Hematopoietic multipotent progenitor cell treated with erythropoietin and hydrocortisone succinate and interleukin-3 and kit ligand, for 8 days (in vitro differentiated cells): Measurements from ENCODE around the gene RAP1B.
A peak's percentile ranks its signal among the peaks of the same experiment; 100 is the strongest.
"Not testable (repeated sequence)": the region's sequence is repeated elsewhere in the genome, so short reads cannot be mapped to it uniquely, and the experiment has no call there.

Experiments
- DNase-seq: peaks from one replicate; pipeline ENCODE4 v3.0.0-alpha.2; 2015

The RAP1B gene

GRCh38 chr12:68637439-68637838 is 26.7 kb downstream of the RAP1B start:
- not testable (repeated sequence) for DNase-seq

GRCh38 chr12:68638171-68638570 is 27.5 kb downstream of the RAP1B start:
- DNase-seq: no peak

GRCh38 chr12:68638721-68639395 is 28.2 kb downstream of the RAP1B start:
- no peak for DNase-seq

GRCh38 chr12:68639396-68639767 is 28.7 kb downstream of the RAP1B start:
- DNase-seq: no peak

GRCh38 chr12:68641138-68641537 is 30.4 kb downstream of the RAP1B start:
- DNase-seq: no peak

- DNase-seq: no peak
These were observed 35.8 kb downstream of the RAP1B start for GRCh38 chr12:68646484-68646883.

- DNase-seq: no peak
These were observed 36.8 kb downstream of the RAP1B start for GRCh38 chr12:68647507-68647906.

GRCh38 chr12:68648179-68648578 is 37.5 kb downstream of the RAP1B start:
- no peak for DNase-seq

GRCh38 chr12:68665016-68665569 is 54.4 kb downstream of the RAP1B start:
- DNase-seq: no peak

GRCh38 chr12:68667291-68667690 is 56.6 kb downstream of the RAP1B start:
- no peak for DNase-seq

- DNase-seq: no peak
These were observed 57.2 kb downstream of the RAP1B start for GRCh38 chr12:68667896-68668295.

GRCh38 chr12:68671179-68671578 is 60.5 kb downstream of the RAP1B start:
- no peak for DNase-seq

GRCh38 chr12:68673788-68674187 is 63.1 kb downstream of the RAP1B start:
- peak; percentile 45 for DNase-seq

- DNase-seq: no peak
These were observed 63.7 kb downstream of the RAP1B start for GRCh38 chr12:68674376-68674775.

- DNase-seq: no peak
These were observed 64.6 kb downstream of the RAP1B start for GRCh38 chr12:68675101-68675842.

- DNase-seq: not testable (repeated sequence)
These were observed 66.2 kb downstream of the RAP1B start for GRCh38 chr12:68676854-68677253.

- DNase-seq: no peak
These were observed 75.5 kb downstream of the RAP1B start for GRCh38 chr12:68686262-68686594.

- DNase-seq: peak; percentile 100
These were observed 76.2 kb downstream of the RAP1B start, which contains the start of gene NUP107 for GRCh38 chr12:68686595-68687521. NUP107 (plus strand) TSS chr12:68686978; CDS start chr12:68687066, 88 bp downstream.

GRCh38 chr12:68695454-68695853 is 84.8 kb downstream of the RAP1B start:
- DNase-seq: no peak

- no peak for DNase-seq
These were observed 88.8 kb downstream of the RAP1B start for GRCh38 chr12:68699486-68699885.
